ENCODE data around the gene NYAP2. TPM values are rescaled to one million over a fixed set of nuclear protein-coding genes. Genes with fewer than 3 reads are reported as not detected.

The NYAP2 gene
- total and polyA plus RNA-seq, 10 of the 15 experiments (the other 5 are each of a cell fraction or from before 2014, with no cell fraction given) = 0.03 TPM; not detected in 9

- TF ChIP-seq, protein P1, sequence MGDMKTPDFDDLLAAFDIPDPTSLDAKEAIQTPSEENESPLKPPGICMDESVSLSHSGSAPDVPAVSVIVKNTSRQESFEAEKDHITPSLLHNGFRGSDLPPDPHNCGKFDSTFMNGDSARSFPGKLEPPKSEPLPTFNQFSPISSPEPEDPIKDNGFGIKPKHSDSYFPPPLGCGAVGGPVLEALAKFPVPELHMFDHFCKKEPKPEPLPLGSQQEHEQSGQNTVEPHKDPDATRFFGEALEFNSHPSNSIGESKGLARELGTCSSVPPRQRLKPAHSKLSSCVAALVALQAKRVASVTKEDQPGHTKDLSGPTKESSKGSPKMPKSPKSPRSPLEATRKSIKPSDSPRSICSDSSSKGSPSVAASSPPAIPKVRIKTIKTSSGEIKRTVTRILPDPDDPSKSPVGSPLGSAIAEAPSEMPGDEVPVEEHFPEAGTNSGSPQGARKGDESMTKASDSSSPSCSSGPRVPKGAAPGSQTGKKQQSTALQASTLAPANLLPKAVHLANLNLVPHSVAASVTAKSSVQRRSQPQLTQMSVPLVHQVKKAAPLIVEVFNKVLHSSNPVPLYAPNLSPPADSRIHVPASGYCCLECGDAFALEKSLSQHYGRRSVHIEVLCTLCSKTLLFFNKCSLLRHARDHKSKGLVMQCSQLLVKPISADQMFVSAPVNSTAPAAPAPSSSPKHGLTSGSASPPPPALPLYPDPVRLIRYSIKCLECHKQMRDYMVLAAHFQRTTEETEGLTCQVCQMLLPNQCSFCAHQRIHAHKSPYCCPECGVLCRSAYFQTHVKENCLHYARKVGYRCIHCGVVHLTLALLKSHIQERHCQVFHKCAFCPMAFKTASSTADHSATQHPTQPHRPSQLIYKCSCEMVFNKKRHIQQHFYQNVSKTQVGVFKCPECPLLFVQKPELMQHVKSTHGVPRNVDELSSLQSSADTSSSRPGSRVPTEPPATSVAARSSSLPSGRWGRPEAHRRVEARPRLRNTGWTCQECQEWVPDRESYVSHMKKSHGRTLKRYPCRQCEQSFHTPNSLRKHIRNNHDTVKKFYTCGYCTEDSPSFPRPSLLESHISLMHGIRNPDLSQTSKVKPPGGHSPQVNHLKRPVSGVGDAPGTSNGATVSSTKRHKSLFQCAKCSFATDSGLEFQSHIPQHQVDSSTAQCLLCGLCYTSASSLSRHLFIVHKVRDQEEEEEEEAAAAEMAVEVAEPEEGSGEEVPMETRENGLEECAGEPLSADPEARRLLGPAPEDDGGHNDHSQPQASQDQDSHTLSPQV (IDR thresholded peaks at IDR 0.05) = no peak
Observed at GRCh38 chr2:225402210-225402776, 2.8 kb downstream of the NYAP2 start (continued).

DNA sequence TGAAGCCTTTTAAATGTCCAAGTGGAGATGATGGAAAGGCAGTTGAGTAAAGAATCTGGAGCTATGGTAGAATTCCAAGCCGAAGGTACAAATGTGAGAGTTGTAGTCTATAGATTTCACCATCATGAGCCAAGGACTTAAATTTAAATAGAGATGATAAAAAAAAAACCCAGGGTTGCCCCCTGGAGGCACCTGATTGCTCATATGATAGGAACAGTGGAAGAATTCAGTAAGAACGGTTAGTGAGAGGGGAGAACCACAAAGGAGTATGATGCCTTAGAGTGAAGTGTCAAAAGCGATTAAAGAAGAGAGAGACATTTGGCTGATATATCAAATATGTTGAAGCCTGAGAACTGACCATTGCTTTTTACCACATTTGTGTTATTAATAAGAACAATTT lies 11.9 kb downstream of the NYAP2 start:
- Histone ChIP-seq H3K4me1 (ENCODE audit: control insufficient read depth, insufficient read depth, low read length) (no peaks in the 10 kb centered on the region), H3K36me3 (ENCODE audit: control insufficient read depth in 2 of 2, insufficient read depth in 2 of 2, low read length in 1 of 2) (no peaks in the 10 kb centered on the region), H3K4me3 (no peak overlapping the region), H4K20me1 (ENCODE audit: control insufficient read depth, insufficient read depth) (no peaks in the 10 kb centered on the region), H3K27ac (ENCODE audit: control insufficient read depth, insufficient read depth) (no peak overlapping the region), H3K9ac (ENCODE audit: control insufficient read depth, insufficient read depth, low read length) (no peak overlapping the region), H2AFZ (ENCODE audit: control insufficient read depth, low read depth, low read length) (no peak overlapping the region), H3K4me2 (ENCODE audit: control insufficient read depth, insufficient read depth) (no peak overlapping the region), H3K9me3 (replicated peaks; ENCODE audit: control insufficient read depth, insufficient read depth, low read length) (no peaks in the 10 kb centered on the region), H3K27me3 (replicated peaks in 1 of 2; ENCODE audit: control insufficient read depth in 2 of 2, insufficient read depth in 2 of 2, low read length in 1 of 2) (no peaks in the 10 kb centered on the region; a peak in 1 of 4 replicates), H3K79me2 (ENCODE audit: control insufficient read depth, insufficient read depth, low read length) (no peaks in the 10 kb centered on the region)
- in situ Hi-C loops (cut with MboI) (no loop called here), intact Hi-C loops (cut with micrococcal nuclease; ENCODE audit: unreplicated experiment) (loop anchor here (5.0 kb wide), 1 partner anchor 289 kb away; no protein-coding TSS in a partner anchor)
- ChIA-PET SMC1A (ENCODE audit: uncharacterized antibody, unreplicated experiment) (interaction anchor here (0.9 to 2.0 kb wide), 2 partner anchors 8 to 11 kb away, joined by 3 to 5 read pairs; no protein-coding TSS in a partner anchor), RAD21 (ENCODE audit: unreplicated experiment) (no interaction called here), CTCF (no interaction called here), POLR2A (no interaction called here)
- ATAC-seq (no peak), FAIRE-seq (no peak), DNase-seq (ENCODE audit: low read depth, low spot score) (no peak)
- WGBS (ENCODE audit: insufficient coverage, insufficient replicate concordance, low lambda C conversion rate, missing lambda C conversion rate) = 0% methylated on average over 3 of the region's 3 CpGs
- BruUV-seq (replicated peaks) = no TSS peak
- TF ChIP-seq, protein P2, sequence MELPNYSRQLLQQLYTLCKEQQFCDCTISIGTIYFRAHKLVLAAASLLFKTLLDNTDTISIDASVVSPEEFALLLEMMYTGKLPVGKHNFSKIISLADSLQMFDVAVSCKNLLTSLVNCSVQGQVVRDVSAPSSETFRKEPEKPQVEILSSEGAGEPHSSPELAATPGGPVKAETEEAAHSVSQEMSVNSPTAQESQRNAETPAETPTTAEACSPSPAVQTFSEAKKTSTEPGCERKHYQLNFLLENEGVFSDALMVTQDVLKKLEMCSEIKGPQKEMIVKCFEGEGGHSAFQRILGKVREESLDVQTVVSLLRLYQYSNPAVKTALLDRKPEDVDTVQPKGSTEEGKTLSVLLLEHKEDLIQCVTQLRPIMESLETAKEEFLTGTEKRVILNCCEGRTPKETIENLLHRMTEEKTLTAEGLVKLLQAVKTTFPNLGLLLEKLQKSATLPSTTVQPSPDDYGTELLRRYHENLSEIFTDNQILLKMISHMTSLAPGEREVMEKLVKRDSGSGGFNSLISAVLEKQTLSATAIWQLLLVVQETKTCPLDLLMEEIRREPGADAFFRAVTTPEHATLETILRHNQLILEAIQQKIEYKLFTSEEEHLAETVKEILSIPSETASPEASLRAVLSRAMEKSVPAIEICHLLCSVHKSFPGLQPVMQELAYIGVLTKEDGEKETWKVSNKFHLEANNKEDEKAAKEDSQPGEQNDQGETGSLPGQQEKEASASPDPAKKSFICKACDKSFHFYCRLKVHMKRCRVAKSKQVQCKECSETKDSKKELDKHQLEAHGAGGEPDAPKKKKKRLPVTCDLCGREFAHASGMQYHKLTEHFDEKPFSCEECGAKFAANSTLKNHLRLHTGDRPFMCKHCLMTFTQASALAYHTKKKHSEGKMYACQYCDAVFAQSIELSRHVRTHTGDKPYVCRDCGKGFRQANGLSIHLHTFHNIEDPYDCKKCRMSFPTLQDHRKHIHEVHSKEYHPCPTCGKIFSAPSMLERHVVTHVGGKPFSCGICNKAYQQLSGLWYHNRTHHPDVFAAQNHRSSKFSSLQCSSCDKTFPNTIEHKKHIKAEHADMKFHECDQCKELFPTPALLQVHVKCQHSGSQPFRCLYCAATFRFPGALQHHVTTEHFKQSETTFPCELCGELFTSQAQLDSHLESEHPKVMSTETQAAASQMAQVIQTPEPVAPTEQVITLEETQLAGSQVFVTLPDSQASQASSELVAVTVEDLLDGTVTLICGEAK (IDR thresholded peaks at IDR 0.05; ENCODE audit: borderline replicate concordance) = no peak
- TF ChIP-seq SREBF2 (IDR thresholded peaks at IDR 0.05; ENCODE audit: low read length) (no peak), STAT1 (conservative IDR thresholded peaks at IDR 0.05) (no peak), MYC (IDR thresholded peaks at IDR 0.05; ENCODE audit: insufficient read depth, insufficient read length, insufficient replicate concordance, low read length, severe bottlenecking) (no peak), ZNF217 (IDR thresholded peaks at IDR 0.05) (no peak), SIX5 (IDR thresholded peaks at IDR 0.05; ENCODE audit: low read depth, low read length, severe bottlenecking) (no peak), ZNF622 (IDR thresholded peaks at IDR 0.05) (no peak), ZBED1 (IDR thresholded peaks at IDR 0.05; ENCODE audit: borderline replicate concordance) (no peak), FOS (IDR thresholded peaks at IDR 0.05; ENCODE audit: borderline replicate concordance, extremely low read depth, insufficient read length) (no peak), FOXM1 (IDR thresholded peaks at IDR 0.05; ENCODE audit: low read depth, low read length) (no peak), CTCF (IDR thresholded peaks at IDR 0.05 in 2 of 3, conservative IDR thresholded peaks at IDR 0.05 in 1 of 3; ENCODE audit: control insufficient read depth in 2 of 3, extremely low read depth in 1 of 3, insufficient read depth in 1 of 3, low read depth in 3 of 3, low read length in 3 of 3) (no peak)

Measured in GM12878 (cell line).